Gastrocnemius medialis (tissue), 4 donors: Measurements from ENCODE around the gene BLMH. TPM values are rescaled to one million over a fixed set of nuclear protein-coding genes. Genes with fewer than 3 reads are reported as not detected.

Experiments used
- ATAC-seq, 2 donors: fragments of 150-250 bp; one replicate each; pipeline ENCODE4 v1.9.1; 2016
- DNase-seq, 2 donors: peaks; one replicate each; pipeline ENCODE4 v3.0.0-alpha.2; 2019
- H3K27ac ChIP-seq, 4 donors: fragments of 200-600 bp; sonication (generic); 1 replicate in 1 of 4; 2 replicates in 3 of 4; pipeline ENCODE4 v1.5.1; 2016 to 2018; ENCODE audit warnings: mild to moderate bottlenecking in 2 of 4, moderate library complexity in 1 of 4
- H3K27me3 ChIP-seq, 3 donors: fragments of 200-600 bp; sonication (generic) in 2 of 3; 1 replicate in 1 of 3; 2 replicates in 2 of 3; pipeline versions ENCODE4 v1.5.1 to v1.6.0; 2016 to 2019; ENCODE audit warnings: mild to moderate bottlenecking in 1 of 3, moderate library complexity in 1 of 3
- H3K36me3 ChIP-seq, 2 donors: fragments of 200-600 bp; sonication (generic) in 1 of 2; one replicate each; pipeline ENCODE4 v1.5.1; 2017 to 2018
- H3K4me1 ChIP-seq, 2 donors: fragments of 200-600 bp; sonication (generic) in 1 of 2; one replicate each; pipeline ENCODE4 v1.5.1; 2016 to 2017; ENCODE audit warnings: mild to moderate bottlenecking in 2 of 2
- H3K4me3 ChIP-seq, 4 donors: fragments of 200-600 bp; sonication (generic) in 3 of 4; 1 replicate in 1 of 4; 2 replicates in 3 of 4; pipeline ENCODE4 v1.5.1; 2016 to 2019; ENCODE audit warnings: mild to moderate bottlenecking in 2 of 4
- H3K9me3 ChIP-seq, 3 donors: fragments of 200-600 bp; sonication (generic) in 2 of 3; 1 replicate in 1 of 3; 2 replicates in 2 of 3; pipeline ENCODE4 v1.5.1; 2016 to 2019
- POLR2A ChIP-seq, 2 donors: fragments of 450-650 bp; IDR thresholded peaks; one replicate each; pipeline ENCODE4 v1.6.1; 2017; ENCODE audit warnings: antibody characterized with exemption in 2 of 2, mild to moderate bottlenecking in 2 of 2, moderate library complexity in 2 of 2
- in situ Hi-C, 4 donors: fragments of 200-750 bp; cut with MboI; loops; one replicate each; pipeline versions ENCODE4 v1.15.0 to v1.8.0; 2017; ENCODE audit warnings: low sequenced_read_pairs in 4 of 4
- intact Hi-C: fragments of 100-400 bp; cut with DNase I; formaldehyde crosslinking; loops from one replicate; pipeline ENCODE4 v1.15.1; 2023; ENCODE audit warnings: low total_unique reads
- total RNA-seq, 4 donors: library from RNA; depleted of rRNA; stranded (reverse); fragments of >200 nt; gene quantifications; one replicate each; pipeline versions ENCODE4 v1.1.0 to v1.2.3, GENCODE V29; 2016
- TF ChIP-seq, protein P1 (sequence below), 5 experiments: fragments of 450-650 bp in 3 of 5; fragments of 200-600 bp in 2 of 5; sonication (generic) in 2 of 5; IDR thresholded peaks in 4 of 5; conservative IDR thresholded peaks in 1 of 5; 1 replicate in 4 of 5; 2 replicates in 1 of 5; pipeline ENCODE4 v1.5.1; 2016 to 2019; ENCODE audit warnings: antibody characterized with exemption in 5 of 5, mild to moderate bottlenecking in 3 of 5, moderate library complexity in 3 of 5

Gene BLMH
- total RNA-seq, 4 donors from 2014 or later = 7.4 to 17.7 (median 16.7) TPM

DNA sequence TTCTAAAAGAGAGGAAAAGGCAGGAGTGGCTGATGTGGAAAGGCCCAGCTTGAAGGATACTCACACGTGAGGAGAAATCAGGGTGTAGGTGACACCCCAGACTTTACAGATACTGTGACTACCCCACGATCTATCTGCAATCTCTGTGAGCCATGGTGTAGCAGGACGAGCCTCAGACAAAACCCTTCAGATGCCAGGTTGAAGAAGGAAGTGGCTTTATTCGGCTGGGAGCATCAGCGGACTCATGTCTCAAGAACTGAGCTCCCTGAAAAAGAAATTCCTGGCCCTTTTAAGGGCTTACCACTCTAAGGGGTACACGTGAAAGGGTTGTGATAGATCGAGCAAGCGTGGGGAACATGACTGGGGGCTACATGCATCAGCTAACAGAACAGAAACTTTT, 51.6 kb downstream of the BLMH start:
- in situ Hi-C loops = no loop called here
- intact Hi-C loops = no loop called here
- Histone ChIP-seq H3K36me3 (no peaks in the 10 kb centered on the region), H3K9me3 (no peaks in the 10 kb centered on the region), H3K27me3 (peaks cover 36 to 45% (median 44%) of the 10 kb centered on the region in 3 donors), H3K27ac (no peak overlapping the region), H3K4me1 (peaks cover 10 to 11% of the 10 kb centered on the region in 2 donors), H3K4me3 (no peak overlapping the region)
- no peak for TF ChIP-seq POLR2A (IDR thresholded peaks at IDR 0.05)
- TF ChIP-seq, protein P1, sequence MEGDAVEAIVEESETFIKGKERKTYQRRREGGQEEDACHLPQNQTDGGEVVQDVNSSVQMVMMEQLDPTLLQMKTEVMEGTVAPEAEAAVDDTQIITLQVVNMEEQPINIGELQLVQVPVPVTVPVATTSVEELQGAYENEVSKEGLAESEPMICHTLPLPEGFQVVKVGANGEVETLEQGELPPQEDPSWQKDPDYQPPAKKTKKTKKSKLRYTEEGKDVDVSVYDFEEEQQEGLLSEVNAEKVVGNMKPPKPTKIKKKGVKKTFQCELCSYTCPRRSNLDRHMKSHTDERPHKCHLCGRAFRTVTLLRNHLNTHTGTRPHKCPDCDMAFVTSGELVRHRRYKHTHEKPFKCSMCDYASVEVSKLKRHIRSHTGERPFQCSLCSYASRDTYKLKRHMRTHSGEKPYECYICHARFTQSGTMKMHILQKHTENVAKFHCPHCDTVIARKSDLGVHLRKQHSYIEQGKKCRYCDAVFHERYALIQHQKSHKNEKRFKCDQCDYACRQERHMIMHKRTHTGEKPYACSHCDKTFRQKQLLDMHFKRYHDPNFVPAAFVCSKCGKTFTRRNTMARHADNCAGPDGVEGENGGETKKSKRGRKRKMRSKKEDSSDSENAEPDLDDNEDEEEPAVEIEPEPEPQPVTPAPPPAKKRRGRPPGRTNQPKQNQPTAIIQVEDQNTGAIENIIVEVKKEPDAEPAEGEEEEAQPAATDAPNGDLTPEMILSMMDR (IDR thresholded peaks at IDR 0.05 in 4 of 5, conservative IDR thresholded peaks at IDR 0.05 in 1 of 5) = no peak
- ATAC-seq = no peak
- DNase-seq = no peak

DNA sequence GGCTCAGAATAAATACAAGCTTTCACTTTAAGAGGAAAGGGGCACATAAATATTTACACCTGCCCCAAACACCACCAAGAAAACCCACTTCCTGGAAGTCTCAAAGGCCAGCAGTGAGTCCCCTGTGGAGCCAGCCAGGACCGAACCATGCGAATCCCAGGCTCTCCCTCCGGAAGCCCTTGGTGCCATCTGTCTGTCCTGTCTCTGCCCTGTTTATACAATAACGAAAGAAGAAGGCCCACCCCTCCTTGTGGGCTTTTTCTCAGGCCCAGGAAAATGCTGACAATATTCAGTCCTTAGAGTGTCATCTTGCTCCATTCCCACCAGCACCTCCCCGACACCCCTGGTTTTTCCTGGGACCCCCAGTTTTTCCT, 52.7 kb downstream of the BLMH start:
- Histone ChIP-seq H3K27me3 (peaks cover 45 to 55% (median 47%) of the 10 kb centered on the region in 3 donors), H3K4me3 (no peak overlapping the region), H3K27ac (no peak overlapping the region), H3K36me3 (no peaks in the 10 kb centered on the region), H3K4me1 (peaks cover 14% of the 10 kb centered on the region in 2 donors), H3K9me3 (no peaks in the 10 kb centered on the region)
- DNase-seq = no peak
- in situ Hi-C loops (no loop called here), intact Hi-C loops (loop anchor here (10.0 kb wide), 1 partner anchor 134 kb away; no protein-coding TSS in a partner anchor)
- no peak for ATAC-seq
- TF ChIP-seq, protein P1 (IDR thresholded peaks at IDR 0.05 in 4 of 5, conservative IDR thresholded peaks at IDR 0.05 in 1 of 5) = no peak
- no peak for TF ChIP-seq POLR2A (IDR thresholded peaks at IDR 0.05)

DNA sequence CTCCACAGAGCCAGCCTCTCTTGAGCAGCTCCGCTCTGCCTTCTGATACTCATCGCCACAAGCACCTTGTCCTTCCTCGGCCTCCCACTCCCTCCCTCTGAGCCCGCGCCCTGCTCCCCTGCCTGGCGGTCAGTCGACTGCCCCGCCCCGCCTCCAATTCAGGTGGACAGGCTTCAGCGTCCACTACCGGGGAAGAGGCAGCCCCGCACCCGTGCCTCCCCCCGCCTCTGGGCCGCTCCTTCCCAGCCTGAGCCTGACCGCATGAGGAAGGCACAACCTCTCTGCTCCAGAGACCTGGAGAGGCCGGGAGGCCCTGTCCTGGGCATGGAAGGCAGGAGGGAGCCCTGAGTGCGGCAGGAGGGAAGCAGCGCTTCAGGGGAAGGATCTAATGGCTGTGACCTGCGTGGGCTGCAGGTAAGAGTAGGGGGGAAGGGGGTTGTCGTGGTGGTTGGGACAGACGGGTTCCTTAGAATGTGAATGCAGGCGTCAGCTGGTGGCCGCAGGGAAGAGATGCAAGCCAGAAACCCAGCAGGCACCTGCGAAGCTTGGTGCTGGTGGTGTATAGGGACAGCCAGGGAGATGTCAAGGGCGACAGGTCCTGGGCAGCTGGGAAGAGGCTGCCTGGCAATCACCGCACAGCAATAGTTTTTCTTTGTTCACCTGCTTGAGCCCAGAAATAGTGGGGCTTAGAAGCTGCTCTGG, 53.2 kb downstream of the BLMH start:
- Histone ChIP-seq H3K4me3 (no peak overlapping the region), H3K9me3 (no peaks in the 10 kb centered on the region), H3K4me1 (peaks cover 14% of the 10 kb centered on the region in 2 donors), H3K36me3 (no peaks in the 10 kb centered on the region), H3K27ac (no peak overlapping the region), H3K27me3 (peaks cover 45 to 55% (median 47%) of the 10 kb centered on the region in 3 donors)
- no peak for DNase-seq
- in situ Hi-C loops (no loop called here), intact Hi-C loops (loop anchor here (10.0 kb wide), 1 partner anchor 134 kb away; no protein-coding TSS in a partner anchor)
- TF ChIP-seq, protein P1 (IDR thresholded peaks at IDR 0.05 in 4 of 5, conservative IDR thresholded peaks at IDR 0.05 in 1 of 5) = no peak
- no peak for ATAC-seq

DNA sequence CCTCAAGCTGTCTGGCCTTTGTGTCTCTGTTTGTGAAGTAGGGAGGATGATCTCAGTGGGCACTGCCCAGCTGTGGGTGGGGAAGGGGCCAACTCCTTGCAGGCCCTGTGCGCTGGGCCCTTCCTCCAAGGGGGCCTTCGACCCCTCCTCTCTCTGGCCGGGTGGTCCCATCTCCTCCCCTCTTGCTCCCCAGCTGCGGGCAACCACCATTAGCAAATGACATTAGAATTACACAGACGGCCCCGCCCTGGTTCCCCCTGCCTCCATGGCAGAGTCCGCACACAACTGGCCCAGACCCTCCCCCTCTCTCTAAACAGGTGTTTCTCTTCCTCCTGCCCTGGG, 53.8 kb downstream of the BLMH start:
- in situ Hi-C loops = no loop called here
- intact Hi-C loops = loop anchor here (10.0 kb wide), 1 partner anchor 133 kb away; no protein-coding TSS in a partner anchor

More for the DNA sequence above, 53.8 kb downstream of the BLMH start:
- Histone ChIP-seq H3K36me3 (no peaks in the 10 kb centered on the region), H3K4me1 (peaks cover 14% of the 10 kb centered on the region in 2 donors), H3K9me3 (no peaks in the 10 kb centered on the region), H3K4me3 (no peak overlapping the region), H3K27ac (no peak overlapping the region), H3K27me3 (peaks cover 47 to 55% (median 47%) of the 10 kb centered on the region in 3 donors)
- no peak for DNase-seq
- TF ChIP-seq, protein P1 (IDR thresholded peaks at IDR 0.05 in 4 of 5, conservative IDR thresholded peaks at IDR 0.05 in 1 of 5) = no peak
- no peak for TF ChIP-seq POLR2A (IDR thresholded peaks at IDR 0.05)
- no peak for ATAC-seq
